Stimulated activated naive CD8-positive, alpha-beta T cell treated with anti-CD3 and anti-CD28 coated beads, Interleukin-15, amount 100 ng/mL, for 72 hours (primary cell): ENCODE data around the gene PLGRKT.
"Not testable (repeated sequence)": the region's sequence is repeated elsewhere in the genome, so short reads cannot be mapped to it uniquely, and the experiment has no call there.

Source experiments
- ATAC-seq: fragments of 150-1000 bp; cut with Tn5 transposase; 2 replicates; pipeline ENCODE4 v1.10.0; 2021; ENCODE audit warnings: mild to moderate bottlenecking, moderate library complexity
- DNase-seq, 2 donors: peaks; one replicate each; pipeline ENCODE4 v3.0.0; 2021 to 2022
- H3K27ac Mint-ChIP-seq, 2 donors: one replicate each; pipeline ENCODE4 v1.8.0; 2022; ENCODE audit warnings: mild to moderate bottlenecking in 2 of 2, mixed read lengths in 2 of 2, moderate library complexity in 2 of 2
- H3K27me3 Mint-ChIP-seq: one replicate; pipeline ENCODE4 v1.8.0; 2022; ENCODE audit warnings: mixed read lengths
- H3K4me1 Mint-ChIP-seq: one replicate; pipeline ENCODE4 v1.8.0; 2022; ENCODE audit warnings: mild to moderate bottlenecking, mixed read lengths
- H3K4me3 Mint-ChIP-seq, 2 donors: one replicate each; pipeline ENCODE4 v1.8.0; 2022; ENCODE audit warnings: mild to moderate bottlenecking in 2 of 2, mixed read lengths in 2 of 2, moderate library complexity in 1 of 2
- H3K9me3 Mint-ChIP-seq, 2 donors: one replicate each; pipeline ENCODE4 v1.8.0; 2022; ENCODE audit warnings: mixed read lengths in 2 of 2

Gene PLGRKT

GRCh38 chr9:5428172-5428571 is 9.6 kb downstream of the PLGRKT start:
- Mint-ChIP-seq H3K27ac (no peak overlapping the region), H3K9me3 (no peaks in the 10 kb centered on the region), H3K4me1 (no peaks in the 10 kb centered on the region), H3K4me3 (no peak overlapping the region), H3K27me3 (no peaks in the 10 kb centered on the region)
- ATAC-seq (no peak), DNase-seq (no peak)

GRCh38 chr9:5427005-5427404 is 10.7 kb downstream of the PLGRKT start:
- no peak for ATAC-seq
- Mint-ChIP-seq H3K4me1 (no peaks in the 10 kb centered on the region), H3K27ac (no peak overlapping the region), H3K4me3 (no peak overlapping the region), H3K9me3 (no peaks in the 10 kb centered on the region), H3K27me3 (no peaks in the 10 kb centered on the region)
- DNase-seq: no peak

DNA sequence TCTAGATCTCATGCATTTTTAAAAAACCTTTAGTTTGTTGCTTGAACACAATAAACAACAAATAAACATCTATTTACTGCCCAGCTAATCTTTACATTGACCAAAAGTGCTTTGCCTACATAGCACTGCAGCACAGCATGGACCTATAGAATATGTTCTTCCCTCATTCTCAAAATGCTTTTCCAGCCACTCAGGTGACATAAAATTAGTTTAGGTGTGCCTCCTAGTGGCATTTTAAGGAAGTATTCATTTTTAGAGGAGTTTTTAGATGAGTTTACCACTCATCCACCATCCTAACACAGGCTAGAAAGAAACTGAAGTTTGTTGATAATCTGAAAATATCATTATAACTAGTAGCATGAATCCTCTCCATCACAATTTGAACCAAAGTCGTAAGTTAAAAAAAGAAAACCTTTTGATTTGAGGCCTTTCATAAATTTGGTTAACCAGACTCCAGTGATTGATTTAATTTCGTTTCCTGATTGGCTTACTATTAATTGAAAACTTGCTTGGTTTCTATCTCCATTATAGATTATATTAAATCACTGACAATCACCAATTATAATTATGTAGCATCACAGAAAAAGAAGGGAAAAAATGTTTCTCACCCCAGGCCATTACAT is 12.6 kb downstream of the PLGRKT start:
- ATAC-seq: peak; percentile 50
- Mint-ChIP-seq H3K4me1 (peaks cover 10% of the 10 kb centered on the region), H3K27me3 (no peaks in the 10 kb centered on the region), H3K9me3 (no peaks in the 10 kb centered on the region), H3K4me3 (no peak overlapping the region), H3K27ac (no peak overlapping the region)
- DNase-seq: no peak

GRCh38 chr9:5422276-5422675 is 15.4 kb downstream of the PLGRKT start:
- Mint-ChIP-seq H3K27ac (no peak overlapping the region), H3K4me3 (no peak overlapping the region), H3K9me3 (no peaks in the 10 kb centered on the region), H3K27me3 (no peaks in the 10 kb centered on the region), H3K4me1 (peaks cover 11% of the 10 kb centered on the region)
- DNase-seq: no peak
- no peak for ATAC-seq

DNA sequence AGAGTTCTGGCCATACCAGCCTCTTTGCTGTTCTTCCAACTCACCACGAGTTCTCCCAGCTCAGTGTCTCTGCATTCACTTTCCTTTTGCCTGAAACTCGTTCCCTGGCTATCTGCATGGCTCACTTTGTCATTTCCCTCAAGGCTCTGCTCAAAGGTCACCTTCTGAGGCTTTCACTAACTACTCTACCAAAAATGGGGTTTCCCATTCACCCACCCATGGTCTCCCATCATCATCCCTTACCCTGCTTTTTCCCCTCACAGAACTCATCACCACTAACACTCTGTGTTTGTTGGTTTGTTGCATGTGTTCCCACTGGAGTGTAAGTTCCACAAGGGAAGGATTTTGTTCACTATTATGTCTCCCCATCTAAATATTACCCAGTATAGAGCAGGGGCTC is 16.6 kb downstream of the PLGRKT start:
- H3K27ac Mint-ChIP-seq: no peak overlapping the region
- H3K4me3 Mint-ChIP-seq: no peak overlapping the region
- H3K27me3 Mint-ChIP-seq: no peaks in the 10 kb centered on the region
- DNase-seq (no peak), ATAC-seq (no peak)
- no peaks in the 10 kb centered on the region for H3K9me3 Mint-ChIP-seq
- peaks cover 15% of the 10 kb centered on the region for H3K4me1 Mint-ChIP-seq

DNA sequence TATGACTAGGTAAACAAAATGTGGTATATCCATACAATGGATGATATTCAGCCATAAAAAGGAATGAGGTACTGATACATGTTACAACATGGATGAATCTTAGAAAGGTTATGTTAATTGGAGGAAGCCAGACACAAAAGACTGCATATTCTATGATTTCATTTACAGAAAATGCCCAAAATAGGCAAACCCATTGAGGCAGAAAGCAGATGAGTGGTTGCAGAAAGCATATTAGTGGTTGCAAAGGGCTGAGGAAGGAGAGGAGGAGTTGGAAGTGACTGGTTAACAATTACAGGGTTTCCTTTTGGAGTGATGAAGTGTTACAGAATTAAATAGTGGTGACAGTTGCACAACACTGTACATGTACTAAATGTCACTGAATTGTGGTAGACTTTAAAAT is 17.7 kb downstream of the PLGRKT start:
- Mint-ChIP-seq H3K4me1 (peaks cover 15% of the 10 kb centered on the region), H3K27me3 (no peaks in the 10 kb centered on the region), H3K27ac (no peak overlapping the region), H3K9me3 (peaks cover 0 to 9% of the 10 kb centered on the region in 2 donors), H3K4me3 (no peak overlapping the region)
- DNase-seq (no peak), ATAC-seq (no peak)

DNA sequence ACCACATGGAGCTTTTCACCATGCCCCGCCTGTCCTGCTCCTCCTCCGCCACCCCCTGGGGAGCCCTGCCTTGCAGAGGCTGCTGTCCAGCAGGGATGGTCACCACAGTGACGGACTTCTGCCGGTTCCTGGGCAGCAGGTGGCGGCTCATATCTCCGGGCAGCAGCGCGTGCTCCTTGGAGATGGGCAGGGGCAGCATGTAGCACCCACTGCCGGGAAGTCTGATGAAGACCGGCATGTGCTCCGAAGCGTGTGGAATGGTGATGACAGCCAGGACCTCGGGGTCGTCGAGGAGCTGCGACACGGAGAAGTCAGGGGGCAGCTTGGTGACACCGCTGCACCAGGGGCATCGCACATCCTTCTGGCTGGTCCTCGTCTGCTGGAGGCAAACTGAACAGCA is 19.2 kb downstream of the PLGRKT start:
- no peak overlapping the region for H3K27ac Mint-ChIP-seq
- no peak for ATAC-seq
- no peak overlapping the region for H3K4me3 Mint-ChIP-seq

DNA sequence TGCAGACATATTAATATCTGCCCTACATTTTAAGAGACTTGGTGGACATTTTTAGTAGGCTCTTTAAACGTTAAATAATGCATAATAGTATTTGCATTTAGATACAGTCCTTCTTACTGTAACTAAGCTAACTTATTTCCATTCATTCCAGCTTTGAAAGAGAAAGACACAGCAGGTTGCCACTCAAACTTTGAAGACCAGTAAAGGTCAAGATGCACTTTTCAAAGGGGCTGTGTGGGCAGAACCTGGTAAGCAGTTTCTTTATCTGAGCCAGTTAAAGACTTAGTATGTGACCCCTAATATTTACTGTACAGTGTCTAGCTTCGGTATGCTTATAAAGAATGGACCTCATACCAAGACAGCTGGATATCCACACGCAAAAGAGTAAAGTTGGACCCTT is 20.8 kb downstream of the PLGRKT start:
- Mint-ChIP-seq H3K4me3 (no peak overlapping the region), H3K27ac (no peak overlapping the region), H3K9me3 (peaks cover 16 to 19% of the 10 kb centered on the region in 2 donors), H3K4me1 (peaks cover 15% of the 10 kb centered on the region), H3K27me3 (no peaks in the 10 kb centered on the region)
- ATAC-seq (no peak), DNase-seq (no peak)

More for the DNA sequence above, 19.2 kb downstream of the PLGRKT start:
- H3K9me3 Mint-ChIP-seq: peaks cover 7 to 19% of the 10 kb centered on the region in 2 donors
- H3K4me1 Mint-ChIP-seq: peaks cover 15% of the 10 kb centered on the region
- no peaks in the 10 kb centered on the region for H3K27me3 Mint-ChIP-seq
- DNase-seq: no peak

DNA sequence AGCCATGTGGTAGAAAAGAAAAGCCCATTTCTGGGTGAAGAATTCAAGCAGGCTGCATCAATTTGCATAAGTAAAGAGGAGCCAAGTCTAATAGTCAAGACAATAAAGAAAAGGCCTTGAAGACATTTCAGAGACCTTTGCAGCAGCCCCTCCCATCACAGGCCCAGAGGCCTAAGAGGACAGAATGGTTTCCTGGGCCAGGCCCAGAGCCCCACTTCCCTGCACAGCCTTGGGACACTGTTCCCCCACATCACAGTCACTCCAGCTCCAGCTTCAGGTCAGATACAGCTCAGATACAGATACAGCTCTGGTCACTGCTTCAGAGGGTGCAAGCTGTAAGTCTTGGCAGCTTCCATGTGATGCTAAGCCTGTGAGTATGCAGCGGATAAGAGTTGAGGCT is 29.1 kb downstream of the PLGRKT start:
- DNase-seq (no peak), ATAC-seq (no peak)
- no peaks in the 10 kb centered on the region for H3K27me3 Mint-ChIP-seq
- no peak overlapping the region for H3K27ac Mint-ChIP-seq
- no peak overlapping the region for H3K4me3 Mint-ChIP-seq
- H3K4me1 Mint-ChIP-seq: peaks cover 15% of the 10 kb centered on the region
- peaks cover 28 to 53% of the 10 kb centered on the region in 2 donors for H3K9me3 Mint-ChIP-seq

DNA sequence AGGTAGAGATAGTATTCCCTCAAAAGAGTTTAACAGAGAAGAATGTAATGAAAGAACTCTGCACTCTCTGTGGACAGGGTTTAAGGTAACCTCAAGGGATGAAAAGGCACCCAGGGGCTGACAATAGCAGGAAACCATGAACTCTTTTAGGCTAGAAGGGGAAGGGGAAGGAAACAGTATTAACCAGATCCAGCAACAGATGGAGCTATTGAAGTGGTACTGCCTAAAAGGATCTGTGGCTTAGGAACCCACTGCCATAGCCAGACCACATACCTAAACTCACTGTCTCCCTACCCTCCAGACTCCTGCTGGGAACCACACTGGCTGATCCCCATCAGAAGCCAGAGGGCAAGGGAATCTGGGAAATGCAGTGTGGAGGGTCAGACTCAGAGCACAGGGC is 35.5 kb downstream of the PLGRKT start:
- Mint-ChIP-seq H3K4me1 (peaks cover 37% of the 10 kb centered on the region), H3K4me3 (peak overlapping the region in 1 of 2 donors; percentile 68), H3K27me3 (no peaks in the 10 kb centered on the region), H3K27ac (peak overlapping the region in 1 of 2 donors; percentile 14), H3K9me3 (peaks cover 7 to 24% of the 10 kb centered on the region in 2 donors)
- DNase-seq (no peak), ATAC-seq (no peak)

DNA sequence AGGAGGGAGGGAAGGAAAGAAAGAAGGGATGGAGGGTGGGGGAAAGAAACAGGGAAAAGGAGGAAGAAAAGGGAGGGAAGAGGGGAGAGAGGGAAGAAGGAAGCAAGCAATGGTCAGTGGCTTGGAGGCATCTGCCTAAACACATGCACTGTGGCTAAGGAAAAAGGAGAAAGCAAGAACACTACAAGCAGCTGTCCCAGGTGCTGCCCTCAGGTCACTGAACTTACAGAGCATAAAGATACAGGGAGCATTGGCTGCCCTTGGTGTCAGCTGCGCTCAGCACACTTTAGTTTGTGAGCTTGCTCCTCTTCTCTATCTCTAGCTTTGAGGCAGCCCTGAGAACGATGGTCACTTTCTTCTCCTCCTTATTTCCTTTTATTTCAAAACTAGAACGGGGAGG is 40.2 kb downstream of the PLGRKT start:
- H3K4me3 Mint-ChIP-seq, H3K9me3 Mint-ChIP-seq, ATAC-seq, H3K27me3 Mint-ChIP-seq, H3K27ac Mint-ChIP-seq, DNase-seq: not testable (repeated sequence)
- H3K4me1 Mint-ChIP-seq: peaks cover 18% of the 10 kb centered on the region

GRCh38 chr9:5395428-5395827 is 42.3 kb downstream of the PLGRKT start:
- Mint-ChIP-seq H3K27ac (no peak overlapping the region), H3K9me3 (no peaks in the 10 kb centered on the region), H3K27me3 (no peaks in the 10 kb centered on the region), H3K4me1 (peaks cover 11% of the 10 kb centered on the region), H3K4me3 (no peak overlapping the region)
- DNase-seq: no peak
- ATAC-seq: no peak

GRCh38 chr9:5393976-5394375 is 43.7 kb downstream of the PLGRKT start:
- not testable (repeated sequence) for DNase-seq, ATAC-seq, H3K9me3 Mint-ChIP-seq, H3K27ac Mint-ChIP-seq, H3K27me3 Mint-ChIP-seq, H3K4me3 Mint-ChIP-seq
- H3K4me1 Mint-ChIP-seq: peaks cover 18% of the 10 kb centered on the region

DNA sequence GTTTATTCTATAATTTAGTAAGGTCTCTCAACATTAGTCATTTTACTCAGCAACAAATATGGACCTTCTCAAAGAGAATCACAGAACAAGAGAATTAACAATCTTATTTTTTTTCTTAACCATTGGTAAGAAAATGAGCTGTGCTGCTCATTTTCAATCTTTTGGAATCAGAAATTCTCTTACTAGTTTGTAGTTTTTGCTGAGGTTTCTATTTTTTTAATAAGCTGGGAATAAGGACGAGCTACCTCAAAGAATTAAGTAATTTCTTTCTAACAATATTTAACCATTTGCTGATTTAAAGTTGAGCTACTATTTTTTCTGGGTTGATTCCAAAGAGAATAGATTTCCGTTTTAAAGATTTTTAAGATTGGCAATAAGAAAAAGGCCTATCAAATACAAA is 44.2 kb downstream of the PLGRKT start:
- peaks cover 19% of the 10 kb centered on the region for H3K4me1 Mint-ChIP-seq
- DNase-seq (no peak), ATAC-seq (no peak)
- no peak overlapping the region for H3K4me3 Mint-ChIP-seq
- H3K27me3 Mint-ChIP-seq: no peaks in the 10 kb centered on the region
- H3K27ac Mint-ChIP-seq: no peak overlapping the region
- H3K9me3 Mint-ChIP-seq: no peaks in the 10 kb centered on the region

GRCh38 chr9:5392285-5392684 is 45.4 kb downstream of the PLGRKT start:
- ATAC-seq (no peak), DNase-seq (no peak)
- no peak overlapping the region for H3K4me3 Mint-ChIP-seq
- no peak overlapping the region for H3K27ac Mint-ChIP-seq
- no peaks in the 10 kb centered on the region for H3K27me3 Mint-ChIP-seq
- peaks cover 19% of the 10 kb centered on the region for H3K4me1 Mint-ChIP-seq
- no peaks in the 10 kb centered on the region for H3K9me3 Mint-ChIP-seq

DNA sequence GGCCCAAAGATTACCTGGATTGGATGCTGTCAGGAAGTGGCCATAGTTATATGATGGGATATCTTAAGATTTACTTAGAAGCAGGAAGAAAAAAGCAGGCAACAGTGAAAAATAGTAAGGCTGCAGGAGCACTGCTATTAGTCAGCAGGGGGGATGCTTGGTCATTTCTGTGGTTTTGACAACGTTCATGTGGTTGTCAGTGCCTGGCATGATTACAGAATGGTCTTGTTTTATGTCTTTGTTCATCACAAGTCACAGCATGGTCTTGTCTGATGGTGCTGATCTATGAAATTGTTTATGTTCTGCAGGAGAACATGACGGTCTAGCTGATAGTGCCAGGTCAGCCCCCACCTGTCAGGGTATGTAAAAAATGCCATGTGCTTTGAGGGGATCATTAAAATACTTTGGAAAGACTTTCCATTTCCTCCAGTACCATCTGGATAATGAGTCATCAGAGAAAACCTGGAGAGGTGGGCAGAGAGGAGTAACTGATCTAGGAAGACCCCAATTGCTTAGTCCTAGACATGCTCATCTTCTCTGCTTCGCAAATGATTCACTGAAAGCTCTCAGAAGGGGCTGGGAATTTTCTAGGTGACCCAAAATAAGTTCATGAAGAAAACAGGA is 48.5 kb downstream of the PLGRKT start:
- peak overlapping the region in 1 of 2 donors; percentile 41 for H3K4me3 Mint-ChIP-seq
- peak overlapping the region in 1 of 2 donors; percentile 59 for H3K27ac Mint-ChIP-seq
- no peaks in the 10 kb centered on the region for H3K9me3 Mint-ChIP-seq
- H3K4me1 Mint-ChIP-seq: peaks cover 26% of the 10 kb centered on the region
- H3K27me3 Mint-ChIP-seq: no peaks in the 10 kb centered on the region
- DNase-seq (peak; percentile 20 to 72), ATAC-seq (peak; percentile 98)
